Activated T-cell treated with anti-CD3 and anti-CD28 coated beads, Interleukin-2, amount 50 U/mL, for 72 hours (primary cell): ENCODE data around the gene GABBR1. TPM values are rescaled to one million over a fixed set of nuclear protein-coding genes. Genes with fewer than 3 reads are reported as not detected.

ENCODE experiments used
- ATAC-seq, 2 donors: fragments of 150-1000 bp; cut with Tn5 transposase; replicated peaks in 1 of 2; 2 replicates each; pipeline ENCODE4 v1.10.0; 2021; ENCODE audit warnings: moderate library complexity in 2 of 2, mild to moderate bottlenecking in 1 of 2
- DNase-seq, 2 donors: peaks; one replicate each; pipeline ENCODE4 v3.0.0; 2021 to 2022; ENCODE audit warnings: mixed read lengths in 1 of 2
- H3K27ac Mint-ChIP-seq: one replicate; pipeline ENCODE4 v1.8.0; 2022; ENCODE audit warnings: mild to moderate bottlenecking, moderate library complexity, mixed read lengths
- H3K27me3 Mint-ChIP-seq: one replicate; pipeline ENCODE4 v1.8.0; 2022; ENCODE audit warnings: low read depth, mixed read lengths
- H3K36me3 Mint-ChIP-seq, 2 donors: one replicate each; pipeline ENCODE4 v1.8.0; 2022; ENCODE audit warnings: mixed read lengths in 2 of 2, mild to moderate bottlenecking in 1 of 2; ENCODE audit not compliant: insufficient read depth in 2 of 2
- H3K4me1 Mint-ChIP-seq: one replicate; pipeline ENCODE4 v1.8.0; 2022; ENCODE audit warnings: low read depth, mixed read lengths
- H3K4me3 Mint-ChIP-seq, 2 donors: one replicate each; pipeline ENCODE4 v1.8.0; 2022; ENCODE audit warnings: mild to moderate bottlenecking in 2 of 2, mixed read lengths in 2 of 2, moderate library complexity in 2 of 2
- H3K9me3 Mint-ChIP-seq, 2 donors: one replicate each; pipeline ENCODE4 v1.8.0; 2022; ENCODE audit warnings: mixed read lengths in 2 of 2
- total RNA-seq, 2 donors: library from RNA; stranded (reverse); gene quantifications; one replicate each; pipeline ENCODE4 v1.2.3, GENCODE V29; 2022

The GABBR1 gene
- total RNA-seq, 2 donors from 2014 or later: 21.7 to 26.6 TPM

GRCh38 chr6:29519291-29520010, 113.5 kb downstream of the GABBR1 start:
- Mint-ChIP-seq H3K27ac (no peak overlapping the region), H3K9me3 (no peaks in the 10 kb centered on the region), H3K27me3 (peaks cover 46% of the 10 kb centered on the region), H3K4me1 (peaks cover 8% of the 10 kb centered on the region), H3K4me3 (no peak overlapping the region), H3K36me3 (no peaks in the 10 kb centered on the region)
- no peak for ATAC-seq
- DNase-seq: no peak

GRCh38 chr6:29517728-29518440, 115.1 kb downstream of the GABBR1 start:
- H3K4me1 Mint-ChIP-seq: peaks cover 8% of the 10 kb centered on the region
- H3K27me3 Mint-ChIP-seq: peaks cover 38% of the 10 kb centered on the region
- no peak overlapping the region for H3K4me3 Mint-ChIP-seq
- H3K27ac Mint-ChIP-seq: no peak overlapping the region
- H3K36me3 Mint-ChIP-seq: no peaks in the 10 kb centered on the region
- DNase-seq (no peak), ATAC-seq (no peak)
- H3K9me3 Mint-ChIP-seq: no peaks in the 10 kb centered on the region

GRCh38 chr6:29517245-29517644, 115.7 kb downstream of the GABBR1 start:
- no peak overlapping the region for H3K27ac Mint-ChIP-seq
- DNase-seq: no peak
- H3K4me1 Mint-ChIP-seq: peaks cover 8% of the 10 kb centered on the region
- ATAC-seq: no peak
- no peaks in the 10 kb centered on the region for H3K36me3 Mint-ChIP-seq
- H3K4me3 Mint-ChIP-seq: no peak overlapping the region
- H3K9me3 Mint-ChIP-seq: no peaks in the 10 kb centered on the region
- H3K27me3 Mint-ChIP-seq: peaks cover 34% of the 10 kb centered on the region

GRCh38 chr6:29516108-29516507, 116.9 kb downstream of the GABBR1 start:
- DNase-seq: peak; percentile 45 to 46

GRCh38 chr6:29510746-29511300, 122.2 kb downstream of the GABBR1 start:
- Mint-ChIP-seq H3K27me3 (peaks cover 17% of the 10 kb centered on the region), H3K27ac (no peak overlapping the region), H3K36me3 (no peaks in the 10 kb centered on the region), H3K9me3 (no peaks in the 10 kb centered on the region), H3K4me1 (peaks cover 3% of the 10 kb centered on the region), H3K4me3 (no peak overlapping the region)
- no peak for DNase-seq
- no peak for ATAC-seq

More at GRCh38 chr6:29516108-29516507, 116.9 kb downstream of the GABBR1 start:
- Mint-ChIP-seq H3K4me3 (peak overlapping the region in 1 of 2 donors; percentile 1), H3K27ac (no peak overlapping the region), H3K4me1 (peaks cover 8% of the 10 kb centered on the region), H3K9me3 (no peaks in the 10 kb centered on the region), H3K36me3 (no peaks in the 10 kb centered on the region), H3K27me3 (peaks cover 30% of the 10 kb centered on the region)
- ATAC-seq: peak; percentile 99

GRCh38 chr6:29510202-29510601, 122.8 kb downstream of the GABBR1 start:
- peaks cover 17% of the 10 kb centered on the region for H3K27me3 Mint-ChIP-seq
- H3K9me3 Mint-ChIP-seq: no peaks in the 10 kb centered on the region
- no peak overlapping the region for H3K27ac Mint-ChIP-seq
- H3K36me3 Mint-ChIP-seq: no peaks in the 10 kb centered on the region
- DNase-seq (no peak), ATAC-seq (no peak)
- H3K4me1 Mint-ChIP-seq: no peaks in the 10 kb centered on the region
- H3K4me3 Mint-ChIP-seq: no peak overlapping the region

Other genes starting within 250 kb of the GABBR1 start
- gene OR12D2, start 237.6 kb downstream of the GABBR1 start, total RNA-seq: not detected
- gene OR12D1, start 218.3 kb downstream of the GABBR1 start, total RNA-seq: not detected
- not detected for gene OR10C1, start 193.9 kb downstream of the GABBR1 start, total RNA-seq
- gene OR11A1, start 176.1 kb downstream of the GABBR1 start, total RNA-seq: not detected
- not detected for gene OR2H1, start 176.0 kb downstream of the GABBR1 start, total RNA-seq
- not detected for gene MAS1L, start 145.2 kb downstream of the GABBR1 start, total RNA-seq
- gene UBD, start 73.5 kb downstream of the GABBR1 start, total RNA-seq: 1 to 10 TPM; 1.3 to 2.1 TPM
- gene OR2H2, start 48.1 kb downstream of the GABBR1 start, total RNA-seq: not detected
- not detected for gene MOG, start 23.9 kb upstream of the GABBR1 start, total RNA-seq
- 1 to 10 TPM in 1 of 2 donors, not detected in 1; 6.3 TPM for gene ZFP57, start 48.0 kb upstream of the GABBR1 start, total RNA-seq
- gene HLA-F, start 90.3 kb upstream of the GABBR1 start, total RNA-seq: 100 to 1,000 TPM; 238 to 275 TPM
- under 1 TPM in 1 of 2 donors, not detected in 1; 0.37 TPM for gene HLA-G, start 194.6 kb upstream of the GABBR1 start, total RNA-seq